ENCODE results near the gene MICAL3.

GRCh38 chr22:18021431-18021830 lies 2.9 kb downstream of the MICAL3 start:
- no peak for TF ChIP-seq CTCF (IDR thresholded peaks at IDR 0.05; ENCODE audit: poor library complexity, severe bottlenecking)
- TF ChIP-seq POLR2AphosphoS5 (IDR thresholded peaks at IDR 0.05), result no peak
- no peak for TF ChIP-seq REST (IDR thresholded peaks at IDR 0.05; ENCODE audit: borderline replicate concordance)
- no peak for TF ChIP-seq EP300 (conservative IDR thresholded peaks at IDR 0.05; ENCODE audit: poor library complexity, severe bottlenecking)
- TF ChIP-seq TAF1 (IDR thresholded peaks at IDR 0.05; ENCODE audit: low read depth), result no peak
- no peak for TF ChIP-seq EZH2 (IDR thresholded peaks at IDR 0.05; ENCODE audit: borderline replicate concordance, insufficient read depth, low read length, poor library complexity, severe bottlenecking)
- no peak for TF ChIP-seq SMC3 (conservative IDR thresholded peaks at IDR 0.05; ENCODE audit: poor library complexity)

Data from neural cell (in vitro differentiated cells).